Measurements from ENCODE around the gene RXRG.

- no peak for TF ChIP-seq POLR2AphosphoS5 (IDR thresholded peaks at IDR 0.05; ENCODE audit: low read depth, low read length)
- no peak for TF ChIP-seq TAF1 (IDR thresholded peaks at IDR 0.05; ENCODE audit: borderline replicate concordance, insufficient read depth, low read length)
- no peak for TF ChIP-seq SIN3A (IDR thresholded peaks at IDR 0.05; ENCODE audit: borderline replicate concordance, insufficient read depth, low read length)
- no peak for TF ChIP-seq REST (IDR thresholded peaks at IDR 0.05; ENCODE audit: insufficient read depth in 1 of 2, low read depth in 2 of 2, low read length in 2 of 2)
Observed at GRCh38 chr1:165402517-165403111, 42.3 kb downstream of the RXRG start.

All from PFSK-1 (cell line).